Vein endothelial cell (primary cell): ENCODE measurements around the gene ATP2A3. TPM values are rescaled to one million over a fixed set of nuclear protein-coding genes. Genes with fewer than 3 reads are reported as not detected.

Source experiments
- total RNA-seq: library from RNA; depleted of rRNA; stranded (reverse); fragments of >200 nt; gene quantifications from 2 replicates; pipeline ENCODE4 v1.2.3, GENCODE V29; 2012

Gene ATP2A3
- total RNA-seq: under 0.01 TPM in 1 of 2 replicates, not detected in the other

DNA sequence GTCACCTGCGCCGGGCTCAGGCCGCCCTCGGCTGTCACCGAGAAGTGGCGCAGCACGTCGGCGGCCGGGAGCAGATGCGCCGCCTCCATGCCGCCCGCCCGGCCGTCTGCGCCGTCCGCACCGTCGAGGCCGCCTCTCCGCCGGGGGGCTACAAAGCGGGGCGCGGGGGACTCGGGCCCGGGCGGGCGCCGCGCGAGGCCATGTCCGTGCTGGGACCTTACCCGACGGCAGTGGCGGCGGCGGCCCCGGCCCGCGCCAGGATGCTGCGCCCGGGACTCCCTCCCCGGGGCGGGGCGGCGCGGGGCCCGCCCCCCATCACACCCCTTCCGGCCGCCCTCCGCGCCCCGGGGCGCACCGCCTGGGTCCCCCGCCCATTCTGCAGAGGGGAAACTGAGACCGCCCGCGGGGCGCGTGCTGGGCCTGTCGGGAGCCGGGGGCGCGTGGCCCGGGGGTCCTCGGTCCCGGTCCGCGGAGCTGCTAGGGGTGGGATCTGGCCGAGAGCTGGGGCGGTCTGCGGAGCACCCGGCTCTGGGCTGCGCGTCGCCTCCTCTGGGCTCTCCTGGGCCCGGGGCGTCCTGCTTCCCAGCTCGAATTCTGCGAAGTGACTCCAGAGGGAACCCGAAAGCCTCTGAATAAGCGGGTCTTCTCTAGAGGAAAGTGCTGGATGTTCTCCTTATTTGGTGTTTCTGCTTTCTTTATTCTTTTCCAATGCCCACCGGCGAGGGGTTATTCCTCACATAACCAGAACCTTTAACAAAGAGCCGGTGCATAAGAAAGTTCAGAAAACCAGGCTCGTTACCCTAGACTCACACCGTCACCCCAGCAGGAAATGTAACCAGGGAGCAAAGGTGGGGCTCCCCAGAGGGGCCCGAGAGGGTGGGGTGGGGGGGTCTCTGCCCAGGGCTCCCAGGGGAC is at the start of gene ATP2A3:
ATP2A3 (minus strand) TSS at position 235 of the 915 bp plus-strand sequence; CDS start at position 89, 146 bp downstream.

DNA sequence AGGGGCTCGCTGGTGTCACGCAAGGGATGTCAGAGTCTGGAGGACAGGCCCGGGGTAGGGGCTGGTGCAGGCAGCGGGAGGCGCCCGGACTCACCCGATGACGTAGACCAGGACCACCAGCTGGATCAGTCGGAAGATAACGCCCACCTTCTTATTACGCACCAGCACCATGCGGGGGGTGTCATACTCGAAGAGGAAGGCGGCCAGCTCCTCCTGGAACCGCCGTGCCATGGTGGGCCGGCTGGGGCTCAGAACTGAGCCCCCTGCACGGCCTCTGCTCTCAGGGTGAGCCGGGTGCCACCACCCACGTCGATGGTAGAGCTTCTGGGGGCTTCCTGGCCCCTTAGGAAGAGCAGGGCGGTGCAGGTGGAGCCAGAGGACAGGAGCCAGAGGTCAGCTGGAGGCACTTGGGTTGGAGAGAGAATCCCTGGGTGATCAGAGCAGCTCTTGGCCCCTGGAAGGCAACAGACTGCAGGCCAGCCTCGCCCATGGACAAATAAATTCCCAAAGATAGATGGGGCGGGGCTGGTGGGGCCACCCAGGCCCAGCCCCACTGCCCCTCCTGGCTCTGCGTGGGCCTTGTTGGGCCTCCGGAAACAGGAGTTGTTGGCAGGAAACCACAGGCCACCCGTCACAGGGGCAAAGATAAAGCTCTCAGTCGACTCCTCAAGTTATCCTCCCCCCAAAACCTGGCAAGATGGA is 48.1 kb downstream of the ATP2A3 start, which contains the start of gene P2RX1:
P2RX1 (minus strand) TSS at position 471 of the 702 bp plus-strand sequence; CDS start at position 231, 240 bp downstream.

DNA sequence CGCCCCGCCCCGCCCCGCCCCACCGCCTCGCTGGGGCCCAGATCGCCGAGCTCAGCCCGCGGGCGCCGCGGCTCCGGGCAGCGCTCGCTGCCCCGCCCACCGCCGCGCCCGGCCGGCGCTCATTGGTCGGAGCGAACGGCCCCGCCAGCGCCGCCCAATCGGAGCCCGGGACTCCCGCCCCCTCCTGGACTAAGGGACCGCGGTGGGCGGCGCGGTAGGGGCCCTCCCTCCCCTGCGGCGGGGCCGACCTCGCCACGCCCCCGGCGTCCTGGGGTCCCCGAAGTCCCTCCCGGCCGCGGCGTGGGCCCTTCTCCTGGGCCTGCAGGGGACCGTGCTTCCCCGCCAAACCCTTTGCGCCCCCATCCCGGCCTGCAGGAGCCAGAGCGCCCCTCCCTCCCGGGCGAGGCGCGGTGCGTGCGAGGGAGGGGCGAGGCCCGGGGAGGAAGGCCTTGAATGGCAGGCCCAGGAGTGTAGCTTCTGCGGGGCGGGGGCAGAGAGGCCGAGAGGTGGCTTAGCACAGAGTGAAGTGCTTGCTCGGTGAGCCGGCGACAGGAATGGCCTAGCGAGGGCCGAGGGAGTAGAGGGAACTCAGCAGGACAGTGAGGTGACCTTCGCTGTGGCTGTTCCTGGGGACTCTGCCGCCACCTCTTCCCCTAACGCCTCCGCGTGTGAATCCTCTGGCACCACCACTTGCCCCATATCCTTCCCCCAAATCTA is 71.1 kb downstream of the ATP2A3 start, which contains the start of gene CAMKK1:
CAMKK1 (minus strand) TSS at position 51 of the 717 bp plus-strand sequence. CDS start 7,366 bp downstream, outside the sequence.

Other genes with a start within 250 kb of the ATP2A3 start
- gene HASPIN, start 240.5 kb downstream of the ATP2A3 start, total RNA-seq: 7.8 and 12.9 TPM in 2 replicates
- gene ITGAE, start 163.2 kb downstream of the ATP2A3 start, total RNA-seq: 14.7 and 21.3 TPM in 2 replicates
- gene NCBP3, start 118.2 kb downstream of the ATP2A3 start, total RNA-seq: 28.1 and 28.4 TPM in 2 replicates
- 3.1 and 3.3 TPM in 2 replicates for gene CAMKK1, start 71.4 kb downstream of the ATP2A3 start, total RNA-seq
- gene P2RX1, start 48.0 kb downstream of the ATP2A3 start, total RNA-seq: not detected in 2 replicates
- 58.0 and 58.8 TPM in 2 replicates for gene ZZEF1, start 178.6 kb upstream of the ATP2A3 start, total RNA-seq
- 28.8 and 39.5 TPM in 2 replicates for gene CYB5D2, start 178.8 kb upstream of the ATP2A3 start, total RNA-seq